ENCODE measurements around the gene ROBO1.

ROBO1 gene

DNA sequence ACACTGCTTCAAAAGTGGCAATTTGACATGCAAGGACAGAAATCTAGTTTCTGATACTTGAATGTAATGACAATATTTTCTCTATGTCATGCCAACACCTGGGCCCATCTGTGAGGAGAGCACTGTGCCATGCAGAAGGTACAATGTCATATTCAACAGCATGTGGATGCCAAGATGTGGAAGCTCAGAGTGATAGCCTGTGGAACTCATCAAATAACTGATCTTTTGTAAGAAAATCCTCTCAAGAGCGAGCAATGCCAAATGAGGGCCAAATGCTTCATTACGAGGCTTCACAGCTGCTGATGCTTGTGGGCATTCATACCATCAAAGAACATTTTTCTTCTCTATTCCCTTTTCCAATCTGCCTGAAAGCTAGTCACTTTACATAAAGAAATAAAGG is 95.1 kb downstream of the ROBO1 start:
- H3K4me1 ChIP-seq (ENCODE audit: insufficient read depth, low read length): no peaks in the 10 kb centered on the region
- DNase-seq: no peak
- no peak overlapping the region for H3K4me2 ChIP-seq (ENCODE audit: insufficient read depth, low read length)
- TF ChIP-seq, protein P1, sequence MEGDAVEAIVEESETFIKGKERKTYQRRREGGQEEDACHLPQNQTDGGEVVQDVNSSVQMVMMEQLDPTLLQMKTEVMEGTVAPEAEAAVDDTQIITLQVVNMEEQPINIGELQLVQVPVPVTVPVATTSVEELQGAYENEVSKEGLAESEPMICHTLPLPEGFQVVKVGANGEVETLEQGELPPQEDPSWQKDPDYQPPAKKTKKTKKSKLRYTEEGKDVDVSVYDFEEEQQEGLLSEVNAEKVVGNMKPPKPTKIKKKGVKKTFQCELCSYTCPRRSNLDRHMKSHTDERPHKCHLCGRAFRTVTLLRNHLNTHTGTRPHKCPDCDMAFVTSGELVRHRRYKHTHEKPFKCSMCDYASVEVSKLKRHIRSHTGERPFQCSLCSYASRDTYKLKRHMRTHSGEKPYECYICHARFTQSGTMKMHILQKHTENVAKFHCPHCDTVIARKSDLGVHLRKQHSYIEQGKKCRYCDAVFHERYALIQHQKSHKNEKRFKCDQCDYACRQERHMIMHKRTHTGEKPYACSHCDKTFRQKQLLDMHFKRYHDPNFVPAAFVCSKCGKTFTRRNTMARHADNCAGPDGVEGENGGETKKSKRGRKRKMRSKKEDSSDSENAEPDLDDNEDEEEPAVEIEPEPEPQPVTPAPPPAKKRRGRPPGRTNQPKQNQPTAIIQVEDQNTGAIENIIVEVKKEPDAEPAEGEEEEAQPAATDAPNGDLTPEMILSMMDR (IDR thresholded peaks at IDR 0.05; ENCODE audit: borderline replicate concordance, extremely low read depth, low read length, poor library complexity, severe bottlenecking): no peak
- no peak for TF ChIP-seq EZH2 (IDR thresholded peaks at IDR 0.05; ENCODE audit: borderline replicate concordance, low read depth, low read length, severe bottlenecking)
- no peak overlapping the region for H3K9ac ChIP-seq (ENCODE audit: low read depth, low read length)
- H3K27ac ChIP-seq (ENCODE audit: low read length): no peak overlapping the region
- no peaks in the 10 kb centered on the region for H3K79me2 ChIP-seq (ENCODE audit: insufficient read depth, low read length)
- no peaks in the 10 kb centered on the region for H3K9me3 ChIP-seq (ENCODE audit: insufficient read depth, low read length, severe bottlenecking)
- H3K27me3 ChIP-seq (ENCODE audit: insufficient read depth, low read length, poor library complexity): no peaks in the 10 kb centered on the region
- no peak overlapping the region for H3K4me3 ChIP-seq (ENCODE audit: low read depth in 1 of 2, low read length in 2 of 2)
- no peaks in the 10 kb centered on the region for H4K20me1 ChIP-seq (ENCODE audit: insufficient read depth, low read length)
- H2AFZ ChIP-seq (ENCODE audit: low read depth, low read length): no peak overlapping the region
- H3K36me3 ChIP-seq (ENCODE audit: insufficient read depth, low read length): no peaks in the 10 kb centered on the region
- ATAC-seq (ENCODE audit: insufficient read depth, low read depth): no peak

DNA sequence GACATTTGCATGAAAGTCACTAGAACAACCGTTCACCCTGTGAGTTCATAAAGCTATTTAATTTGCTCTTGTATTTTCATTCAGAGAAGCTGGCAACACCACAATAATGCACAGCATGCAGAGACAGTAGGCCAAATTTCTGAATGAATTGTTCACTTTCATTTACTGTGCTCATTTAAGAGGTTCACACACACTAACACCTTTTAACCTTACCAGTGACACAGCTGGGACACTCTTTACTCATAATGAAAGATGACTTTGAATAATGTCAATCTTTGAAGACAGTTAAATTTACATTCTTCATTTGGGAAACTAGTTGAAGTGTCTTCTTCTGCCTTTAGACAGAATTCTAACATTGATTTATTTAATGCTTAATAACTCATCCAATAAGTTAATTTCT is 95.7 kb downstream of the ROBO1 start:
- H3K27ac ChIP-seq (ENCODE audit: low read length): no peak overlapping the region
- no peak overlapping the region for H2AFZ ChIP-seq (ENCODE audit: low read depth, low read length)
- DNase-seq (no peak), ATAC-seq (ENCODE audit: insufficient read depth, low read depth) (no peak)
- H3K4me3 ChIP-seq (ENCODE audit: low read depth in 1 of 2, low read length in 2 of 2): no peak overlapping the region
- H3K4me1 ChIP-seq (ENCODE audit: insufficient read depth, low read length): no peaks in the 10 kb centered on the region
- H3K9me3 ChIP-seq (ENCODE audit: insufficient read depth, low read length, severe bottlenecking): no peaks in the 10 kb centered on the region
- H3K9ac ChIP-seq (ENCODE audit: low read depth, low read length): no peak overlapping the region
- no peak overlapping the region for H3K4me2 ChIP-seq (ENCODE audit: insufficient read depth, low read length)
- no peaks in the 10 kb centered on the region for H4K20me1 ChIP-seq (ENCODE audit: insufficient read depth, low read length)
- H3K27me3 ChIP-seq (ENCODE audit: insufficient read depth, low read length, poor library complexity): no peaks in the 10 kb centered on the region
- H3K79me2 ChIP-seq (ENCODE audit: insufficient read depth, low read length): no peaks in the 10 kb centered on the region
- TF ChIP-seq, protein P1 (IDR thresholded peaks at IDR 0.05; ENCODE audit: borderline replicate concordance, extremely low read depth, low read length, poor library complexity, severe bottlenecking): no peak
- no peak for TF ChIP-seq EZH2 (IDR thresholded peaks at IDR 0.05; ENCODE audit: borderline replicate concordance, low read depth, low read length, severe bottlenecking)
- no peaks in the 10 kb centered on the region for H3K36me3 ChIP-seq (ENCODE audit: insufficient read depth, low read length)

DNA sequence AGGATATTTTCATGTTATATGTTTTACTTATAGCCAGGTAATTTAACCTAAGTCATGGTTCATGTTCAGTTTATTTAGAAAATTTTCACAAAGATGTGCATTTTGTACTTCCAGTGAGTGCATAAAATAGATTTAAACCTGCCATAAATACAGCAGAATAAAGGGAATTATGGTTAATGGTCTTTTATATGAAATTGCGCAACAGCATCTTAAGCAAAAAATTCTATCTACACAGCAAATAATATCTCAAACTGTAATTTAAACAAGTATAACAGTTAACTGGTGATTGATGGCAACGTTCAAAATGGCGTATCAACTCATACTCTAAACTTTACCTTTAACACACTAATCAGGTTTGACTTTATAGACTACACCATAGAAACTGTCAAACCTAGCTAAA is 97.6 kb downstream of the ROBO1 start:
- Histone ChIP-seq H3K4me2 (ENCODE audit: insufficient read depth, low read length) (no peak overlapping the region), H3K4me1 (ENCODE audit: insufficient read depth, low read length) (no peaks in the 10 kb centered on the region), H3K9me3 (ENCODE audit: insufficient read depth, low read length, severe bottlenecking) (no peaks in the 10 kb centered on the region), H3K79me2 (ENCODE audit: insufficient read depth, low read length) (no peaks in the 10 kb centered on the region), H3K27ac (ENCODE audit: low read length) (no peak overlapping the region), H4K20me1 (ENCODE audit: insufficient read depth, low read length) (no peaks in the 10 kb centered on the region), H3K9ac (ENCODE audit: low read depth, low read length) (no peak overlapping the region), H3K36me3 (ENCODE audit: insufficient read depth, low read length) (no peaks in the 10 kb centered on the region), H2AFZ (ENCODE audit: low read depth, low read length) (no peak overlapping the region), H3K4me3 (ENCODE audit: low read depth in 1 of 2, low read length in 2 of 2) (no peak overlapping the region), H3K27me3 (ENCODE audit: insufficient read depth, low read length, poor library complexity) (no peaks in the 10 kb centered on the region)
- DNase-seq: no peak
- ATAC-seq (ENCODE audit: insufficient read depth, low read depth): no peak
- TF ChIP-seq, protein P1 (IDR thresholded peaks at IDR 0.05; ENCODE audit: borderline replicate concordance, extremely low read depth, low read length, poor library complexity, severe bottlenecking): no peak
- no peak for TF ChIP-seq EZH2 (IDR thresholded peaks at IDR 0.05; ENCODE audit: borderline replicate concordance, low read depth, low read length, severe bottlenecking)

DNA sequence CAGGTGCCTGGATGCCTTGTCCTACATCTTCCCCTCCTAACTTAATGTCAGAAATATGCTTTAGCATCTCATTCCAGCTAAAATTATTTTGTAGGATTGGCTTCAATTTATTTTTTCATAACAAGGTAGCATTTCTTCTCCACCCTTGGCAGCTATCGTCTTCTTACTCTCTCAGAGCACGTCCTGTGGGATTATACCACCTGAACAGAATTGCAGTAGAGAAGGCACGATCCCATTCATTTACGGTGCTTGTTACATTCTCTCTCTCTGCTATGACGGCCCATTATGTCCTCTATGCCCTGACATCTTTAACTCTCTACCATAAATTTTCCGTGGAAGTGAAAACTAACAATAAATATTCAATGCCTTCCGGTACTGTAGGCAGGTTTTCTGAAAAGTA is 103.3 kb downstream of the ROBO1 start:
- DNase-seq: no peak
- no peak for ATAC-seq (ENCODE audit: insufficient read depth, low read depth)
- Histone ChIP-seq H3K9ac (ENCODE audit: low read depth, low read length) (no peak overlapping the region), H3K4me3 (ENCODE audit: low read depth in 1 of 2, low read length in 2 of 2) (no peak overlapping the region), H3K4me2 (ENCODE audit: insufficient read depth, low read length) (no peak overlapping the region), H4K20me1 (ENCODE audit: insufficient read depth, low read length) (no peaks in the 10 kb centered on the region), H3K4me1 (ENCODE audit: insufficient read depth, low read length) (no peaks in the 10 kb centered on the region), H3K27ac (ENCODE audit: low read length) (no peak overlapping the region), H3K36me3 (ENCODE audit: insufficient read depth, low read length) (no peaks in the 10 kb centered on the region), H2AFZ (ENCODE audit: low read depth, low read length) (no peak overlapping the region), H3K79me2 (ENCODE audit: insufficient read depth, low read length) (no peaks in the 10 kb centered on the region), H3K9me3 (ENCODE audit: insufficient read depth, low read length, severe bottlenecking) (peaks cover 2% of the 10 kb centered on the region), H3K27me3 (ENCODE audit: insufficient read depth, low read length, poor library complexity) (no peaks in the 10 kb centered on the region)
- TF ChIP-seq, protein P1 (IDR thresholded peaks at IDR 0.05; ENCODE audit: borderline replicate concordance, extremely low read depth, low read length, poor library complexity, severe bottlenecking): no peak
- no peak for TF ChIP-seq EZH2 (IDR thresholded peaks at IDR 0.05; ENCODE audit: borderline replicate concordance, low read depth, low read length, severe bottlenecking)
